Measurements from ENCODE around the gene ZSWIM5.

DNA sequence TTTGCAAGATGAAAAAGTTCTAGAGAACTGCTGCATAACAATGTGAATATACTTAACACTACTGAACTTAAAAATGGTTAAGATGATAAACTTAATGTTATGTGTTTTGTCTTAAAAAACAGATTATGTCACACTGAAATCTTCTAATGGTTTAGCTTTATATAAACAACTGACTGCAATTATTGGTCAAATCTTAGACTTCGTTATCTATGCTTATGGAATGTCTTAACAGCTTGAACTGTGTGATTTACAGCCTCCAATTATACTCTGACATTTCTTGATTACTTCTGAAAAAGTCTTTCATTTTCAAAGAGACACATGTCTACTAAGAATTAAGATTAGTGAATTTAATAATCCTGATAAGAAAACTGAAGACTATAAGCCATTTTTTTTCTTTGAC lies 71.1 kb downstream of the ZSWIM5 start:
- TF ChIP-seq EZH2 (IDR thresholded peaks at IDR 0.05; ENCODE audit: borderline replicate concordance, low read length) (no peak), CTCF (conservative IDR thresholded peaks at IDR 0.05 in 1 of 2, IDR thresholded peaks at IDR 0.05 in 1 of 2; ENCODE audit: extremely low read depth in 1 of 2, insufficient read depth in 1 of 2, low read depth in 1 of 2, low read length in 2 of 2) (no peak)
